OCI-LY3 (cell line): ENCODE measurements around the gene DAGLB.

Source experiments
- EZH2phosphoT487 ChIP-seq: fragments of 200-600 bp; shearing (Covaris generic); IDR thresholded peaks from 2 replicates; pipeline ENCODE4 v1.6.1; 2018; ENCODE audit warnings: antibody characterized with exemption, mixed run types, low read depth
- TF ChIP-seq, protein P1 (sequence below): fragments of 200-600, 300-600 bp; sonication (generic); IDR thresholded peaks from 2 replicates; pipeline ENCODE4 v1.5.1; 2014; ENCODE audit warnings: antibody characterized with exemption, low read length, low read depth

DNA sequence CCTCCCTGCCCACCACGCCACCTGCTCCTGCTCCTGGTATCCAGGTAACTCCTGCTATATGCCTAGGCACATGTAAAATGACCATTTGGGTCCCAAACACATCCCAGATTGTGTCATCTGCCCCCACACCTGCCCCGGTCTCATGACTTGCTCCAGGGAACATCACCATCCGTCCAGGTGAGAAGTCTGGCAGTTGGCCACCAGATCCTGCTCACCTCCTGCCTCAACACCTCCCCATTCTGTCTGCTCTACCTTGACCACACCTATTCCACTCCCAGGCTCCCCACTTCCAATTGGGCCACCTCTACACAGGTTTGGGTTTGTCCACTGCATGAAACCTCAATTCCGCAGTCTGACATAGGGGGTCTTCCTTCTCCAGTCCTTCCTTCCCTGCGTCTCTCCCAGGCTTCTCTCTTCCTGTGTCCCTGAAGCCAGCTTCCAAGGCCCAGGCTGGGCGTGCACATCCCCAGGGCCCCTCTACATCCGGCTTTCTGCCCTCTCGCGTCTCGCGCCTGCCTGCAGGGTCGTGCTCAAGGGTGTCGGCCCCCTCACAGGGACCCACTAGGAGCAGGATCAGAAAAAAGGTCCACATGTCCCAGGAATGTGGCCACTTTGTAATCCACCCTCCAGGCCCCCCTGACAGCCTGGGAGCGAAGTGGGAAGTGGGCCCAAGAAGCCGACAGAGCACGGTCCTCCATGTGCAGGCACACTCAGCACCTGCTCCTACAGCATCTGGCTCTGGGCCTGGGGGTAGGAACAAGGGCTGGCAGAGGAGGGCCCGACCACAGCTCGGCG, 49.3 kb upstream of the DAGLB start:
- TF ChIP-seq, protein P1, sequence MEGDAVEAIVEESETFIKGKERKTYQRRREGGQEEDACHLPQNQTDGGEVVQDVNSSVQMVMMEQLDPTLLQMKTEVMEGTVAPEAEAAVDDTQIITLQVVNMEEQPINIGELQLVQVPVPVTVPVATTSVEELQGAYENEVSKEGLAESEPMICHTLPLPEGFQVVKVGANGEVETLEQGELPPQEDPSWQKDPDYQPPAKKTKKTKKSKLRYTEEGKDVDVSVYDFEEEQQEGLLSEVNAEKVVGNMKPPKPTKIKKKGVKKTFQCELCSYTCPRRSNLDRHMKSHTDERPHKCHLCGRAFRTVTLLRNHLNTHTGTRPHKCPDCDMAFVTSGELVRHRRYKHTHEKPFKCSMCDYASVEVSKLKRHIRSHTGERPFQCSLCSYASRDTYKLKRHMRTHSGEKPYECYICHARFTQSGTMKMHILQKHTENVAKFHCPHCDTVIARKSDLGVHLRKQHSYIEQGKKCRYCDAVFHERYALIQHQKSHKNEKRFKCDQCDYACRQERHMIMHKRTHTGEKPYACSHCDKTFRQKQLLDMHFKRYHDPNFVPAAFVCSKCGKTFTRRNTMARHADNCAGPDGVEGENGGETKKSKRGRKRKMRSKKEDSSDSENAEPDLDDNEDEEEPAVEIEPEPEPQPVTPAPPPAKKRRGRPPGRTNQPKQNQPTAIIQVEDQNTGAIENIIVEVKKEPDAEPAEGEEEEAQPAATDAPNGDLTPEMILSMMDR: no peak
- no peak for TF ChIP-seq EZH2phosphoT487
